ENCODE measurements around the gene ZNF84. TPM values are rescaled to one million over a fixed set of nuclear protein-coding genes. Genes with fewer than 3 reads are reported as not detected.

ZNF84 gene
- 6.2 and 23.1 TPM in 2 replicates for total RNA-seq

DNA sequence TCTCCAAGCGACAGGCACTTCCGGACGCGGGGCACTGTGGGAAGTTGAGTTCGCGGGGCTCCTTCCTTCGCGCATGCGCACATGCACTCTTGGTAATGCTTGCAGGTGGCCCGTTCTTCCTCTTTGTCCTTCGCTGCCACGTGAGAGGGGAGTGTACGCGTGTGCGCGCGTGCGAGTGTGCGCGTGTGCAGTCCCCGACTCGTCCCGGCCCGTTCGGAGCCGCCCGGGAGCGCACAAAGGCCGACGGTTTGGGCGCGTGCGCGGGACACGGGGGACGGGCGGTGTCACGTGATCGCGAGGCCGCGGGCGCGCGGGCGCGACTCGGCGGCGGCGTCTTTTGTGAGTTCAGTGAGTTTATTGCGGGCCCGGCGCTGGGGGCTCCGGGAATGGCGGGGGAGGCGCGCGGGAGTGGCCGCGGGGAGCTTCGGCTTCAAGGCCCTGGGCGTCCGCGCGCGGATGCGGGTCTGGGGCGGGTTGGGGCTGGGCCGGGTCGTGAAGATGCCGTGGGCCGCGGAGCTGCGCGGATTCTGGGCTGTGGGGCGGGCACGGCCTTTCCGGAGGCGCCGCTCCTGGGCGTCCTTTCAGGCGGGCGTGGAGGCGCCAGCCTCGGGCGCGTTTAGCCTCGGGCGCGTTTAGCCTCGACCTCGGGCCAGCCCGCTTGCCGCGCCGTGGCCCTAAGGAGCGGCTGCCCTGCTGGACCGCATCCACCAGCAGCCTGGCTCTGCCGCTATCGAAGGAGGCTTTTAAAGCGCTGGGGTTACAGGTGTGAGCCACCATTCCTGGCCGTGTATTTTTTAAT, at the start of gene ZNF84:
TSS of gene ZNF84 (plus strand) at position 303 of the 799 bp plus-strand sequence. CDS start 3,959 bp downstream, outside the sequence.

GRCh38 chr12:133080368-133081158, 43.3 kb downstream of the ZNF84 start, which contains the start of gene ZNF140:
Gene ZNF140 (plus strand): TSS chr12:133080923. CDS start chr12:133081321, 398 bp downstream.

Other genes starting within 250 kb of the ZNF84 start
- gene GOLGA3, start 208.6 kb upstream of the ZNF84 start, total RNA-seq, result 67.6 and 69.6 TPM in 2 replicates
- 22.5 and 31.2 TPM in 2 replicates for gene CHFR, start 149.9 kb upstream of the ZNF84 start, total RNA-seq
- 1.8 and 7.9 TPM in 2 replicates for gene ZNF605, start 81.2 kb upstream of the ZNF84 start, total RNA-seq
- gene ZNF26, start 51.1 kb upstream of the ZNF84 start, total RNA-seq, result 3.4 and 17.8 TPM in 2 replicates
- 12.0 and 13.7 TPM in 2 replicates for gene ZNF140, start 43.4 kb downstream of the ZNF84 start, total RNA-seq
- gene ZNF891, start 92.8 kb downstream of the ZNF84 start, total RNA-seq, result 0.39 and 1.6 TPM in 2 replicates
- 5.6 and 18.4 TPM in 2 replicates for gene ZNF10, start 93.1 kb downstream of the ZNF84 start, total RNA-seq
- gene ZNF268, start 144.0 kb downstream of the ZNF84 start, total RNA-seq, result 9.1 and 35.5 TPM in 2 replicates
- not detected in 2 replicates for gene ANHX, start 198.4 kb downstream of the ZNF84 start, total RNA-seq

Data from epithelial cell of alveolus of lung (primary cell).